Ovary (tissue), 9 donors: ENCODE results near the gene TTPAL. TPM values are rescaled to one million over a fixed set of nuclear protein-coding genes. Genes with fewer than 3 reads are reported as not detected.
A peak's percentile ranks its signal among the peaks of the same experiment; 100 is the strongest.

Experiments
- DNase-seq, 5 donors: peaks; one replicate each; pipeline ENCODE4 v3.0.0-alpha.2; 2019 to 2020
- H3K27ac ChIP-seq, 2 donors: fragments of 200-600 bp; one replicate each; pipeline versions ENCODE4 v1.5.1 to v1.8.0; 2019 to 2022
- H3K27me3 ChIP-seq: fragments of 200-600 bp; one replicate; pipeline ENCODE4 v1.8.0; 2022
- H3K36me3 ChIP-seq: fragments of 200-600 bp; sonication (generic); one replicate; pipeline ENCODE4 v1.5.1; 2019
- H3K4me1 ChIP-seq: one replicate; pipeline ENCODE4 v1.8.1; 2013; ENCODE audit warnings: mild to moderate bottlenecking, moderate library complexity; ENCODE audit not compliant: insufficient read depth
- H3K4me3 ChIP-seq: fragments of 200-600 bp; sonication (generic); one replicate; pipeline ENCODE4 v1.5.1; 2017
- H3K9me3 ChIP-seq, 2 donors: fragments of 200-600 bp in 1 of 2; sonication (generic) in 1 of 2; one replicate each; pipeline versions ENCODE4 v1.5.1 to v1.8.1; 2013 to 2019; ENCODE audit warnings: mild to moderate bottlenecking in 1 of 2, moderate library complexity in 1 of 2
- EP300 ChIP-seq: sonication (generic); formaldehyde crosslinking; IDR thresholded peaks from one replicate; pipeline ENCODE4 v1.6.1; 2017; ENCODE audit warnings: antibody characterized with exemption
- POLR2A ChIP-seq: fragments of 450-650 bp; IDR thresholded peaks from one replicate; pipeline ENCODE4 v1.6.1; 2017; ENCODE audit warnings: antibody characterized with exemption, mild to moderate bottlenecking, moderate library complexity
- WGBS, 3 donors: extraction: QIAGEN DNeasy Blood & Tissue Kit in 1 of 3; methylation state at CpG; one replicate each; pipeline versions ENCODE4 v1.1.5 to v1.1.7; 2013 to 2017; 5-methylcytosine and 5-hydroxymethylcytosine counted together
- intact Hi-C, 4 donors: fragments of 100-400 bp; cut with DNase I; formaldehyde crosslinking; loops; one replicate each; pipeline versions ENCODE4 v1.11.0 to v1.15.1; 2022 to 2023
- polyA plus RNA-seq, 2 donors: library from polyadenylated mRNA; stranded (reverse); fragments of 200-250 nt in 1 of 2; fragments of 350-450 nt in 1 of 2; fragmentation: Illumina TruSeq in 1 of 2; extraction: RNeasy Lipid Tissue Mini Kit (QIAGEN cat#74804) in 1 of 2; gene quantifications; one replicate each; pipeline ENCODE4 v1.2.3, GENCODE V29; 2013 to 2014
- total RNA-seq, 7 donors: library from RNA; depleted of rRNA in 2 of 7; stranded (reverse); fragments of >200 nt in 2 of 7; fragmentation: NEBNext Ultra II Directional in 3 of 7; extraction: Animal tissue kit (Norgen Biotek cat#: 25700) in 3 of 7; gene quantifications; one replicate each; pipeline versions ENCODE4 v1.1.0 to v1.2.4, GENCODE V29; 2016 to 2023
- TF ChIP-seq, protein P1 (sequence below), 3 donors: fragments of 450-650 bp in 2 of 3; fragments of 200-600 bp in 1 of 3; IDR thresholded peaks; one replicate each; pipeline versions ENCODE4 v1.5.1 to v1.8.0; 2016 to 2022; ENCODE audit warnings: antibody characterized with exemption in 3 of 3, mild to moderate bottlenecking in 1 of 3
- donor health status: DM: no; HTN: no; CAD: no; lungs with moderate emphysema.
- donor health status: DM: no; HTN: no; CAD: no.
- donor health status: Bipolar disorder and iron deficiency.
- donor health status: DM: yes; HTN: yes; CAD: no.
- donor health status: DM: no; HTN: no; CAD: no.
- donor health status: DM: yes; HTN: yes; CAD: no.

TTPAL gene
- total and polyA plus RNA-seq, 9 donors, result 3.1 to 25.1 (median 10.9) TPM

DNA sequence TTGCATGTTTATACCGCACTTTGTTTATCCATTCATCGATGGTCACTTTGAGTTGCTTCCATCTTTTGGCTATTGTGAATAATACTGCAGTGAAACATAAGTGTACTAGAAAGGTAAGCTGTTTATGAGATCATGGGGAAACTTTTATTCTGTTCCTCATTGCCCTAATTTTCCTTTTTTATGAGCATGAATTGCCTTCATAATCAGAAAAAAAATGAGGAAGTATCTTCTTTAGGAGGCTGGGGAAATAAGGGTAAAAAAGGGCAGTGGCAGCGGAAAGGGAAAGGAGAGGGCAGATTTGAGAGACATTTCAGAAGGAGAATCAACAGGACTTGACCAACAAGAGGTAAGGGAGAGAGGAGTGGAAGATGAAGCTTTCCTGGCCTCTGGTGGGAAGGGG is 60.5 kb downstream of the TTPAL start:
- intact Hi-C loops, result no loop called here
- H3K36me3 ChIP-seq, result no peaks in the 10 kb centered on the region
- 95 to 96% (median 96%) methylated on average over 3 of the region's 3 CpGs for WGBS, 3 donors
- H3K4me3 ChIP-seq, result no peak overlapping the region
- H3K27me3 ChIP-seq, result no peaks in the 10 kb centered on the region
- peaks cover 4% of the 10 kb centered on the region for H3K4me1 ChIP-seq
- no peak for DNase-seq
- TF ChIP-seq POLR2A, result no peak
- TF ChIP-seq, protein P1, sequence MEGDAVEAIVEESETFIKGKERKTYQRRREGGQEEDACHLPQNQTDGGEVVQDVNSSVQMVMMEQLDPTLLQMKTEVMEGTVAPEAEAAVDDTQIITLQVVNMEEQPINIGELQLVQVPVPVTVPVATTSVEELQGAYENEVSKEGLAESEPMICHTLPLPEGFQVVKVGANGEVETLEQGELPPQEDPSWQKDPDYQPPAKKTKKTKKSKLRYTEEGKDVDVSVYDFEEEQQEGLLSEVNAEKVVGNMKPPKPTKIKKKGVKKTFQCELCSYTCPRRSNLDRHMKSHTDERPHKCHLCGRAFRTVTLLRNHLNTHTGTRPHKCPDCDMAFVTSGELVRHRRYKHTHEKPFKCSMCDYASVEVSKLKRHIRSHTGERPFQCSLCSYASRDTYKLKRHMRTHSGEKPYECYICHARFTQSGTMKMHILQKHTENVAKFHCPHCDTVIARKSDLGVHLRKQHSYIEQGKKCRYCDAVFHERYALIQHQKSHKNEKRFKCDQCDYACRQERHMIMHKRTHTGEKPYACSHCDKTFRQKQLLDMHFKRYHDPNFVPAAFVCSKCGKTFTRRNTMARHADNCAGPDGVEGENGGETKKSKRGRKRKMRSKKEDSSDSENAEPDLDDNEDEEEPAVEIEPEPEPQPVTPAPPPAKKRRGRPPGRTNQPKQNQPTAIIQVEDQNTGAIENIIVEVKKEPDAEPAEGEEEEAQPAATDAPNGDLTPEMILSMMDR (IDR thresholded peaks at IDR 0.05), result no peak
- TF ChIP-seq EP300, result no peak
- no peak overlapping the region for H3K27ac ChIP-seq
- no peaks in the 10 kb centered on the region for H3K9me3 ChIP-seq

DNA sequence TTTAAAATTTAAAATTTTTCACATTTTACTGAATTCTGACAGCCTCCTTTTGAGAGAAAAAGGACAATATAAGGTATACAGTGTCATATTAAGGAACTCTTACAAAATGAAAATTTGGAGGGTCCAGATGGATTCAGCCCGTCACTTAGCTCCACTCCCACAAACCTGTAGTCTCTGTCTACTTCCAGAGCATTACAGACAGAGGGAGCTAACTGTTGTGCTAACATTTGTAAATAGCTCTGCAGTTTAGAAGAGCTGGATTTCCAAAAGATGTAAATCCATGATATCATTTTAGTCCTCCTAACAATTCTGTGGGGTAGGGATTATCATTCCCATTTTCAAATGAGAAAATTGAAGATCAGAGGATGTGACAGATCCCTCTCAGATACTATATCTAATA is 62.3 kb downstream of the TTPAL start:
- no peaks in the 10 kb centered on the region for H3K9me3 ChIP-seq
- no peak for TF ChIP-seq EP300
- TF ChIP-seq, protein P1 (IDR thresholded peaks at IDR 0.05), result no peak
- no peak for TF ChIP-seq POLR2A
- no peak for DNase-seq
- intact Hi-C loops, result no loop called here
- H3K27me3 ChIP-seq, result no peaks in the 10 kb centered on the region
- H3K36me3 ChIP-seq, result no peaks in the 10 kb centered on the region
- no peak overlapping the region for H3K4me3 ChIP-seq
- 47 to 66% (median 57%) methylated on average over 1 of the region's 1 CpG for WGBS, 3 donors
- no peak overlapping the region for H3K27ac ChIP-seq
- peaks cover 2% of the 10 kb centered on the region for H3K4me1 ChIP-seq

DNA sequence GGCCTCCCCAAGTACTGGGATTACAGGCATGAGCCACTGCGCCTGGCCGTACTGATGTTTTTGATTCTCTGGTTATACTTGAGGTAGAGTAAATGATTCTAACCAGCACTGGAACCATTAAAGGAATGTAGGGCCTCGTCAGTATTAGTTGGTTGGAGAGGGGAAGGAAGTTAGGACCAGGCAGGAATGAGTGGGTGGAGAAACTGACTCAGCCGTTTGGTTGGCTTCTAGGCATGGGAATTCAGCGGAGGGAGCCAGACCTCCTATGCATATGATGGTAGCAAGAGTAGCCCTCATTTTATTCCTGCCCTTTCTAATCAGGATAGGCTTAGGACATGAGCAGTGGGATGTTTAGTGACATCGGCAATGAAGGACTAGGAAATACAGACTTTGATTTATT is 65.2 kb downstream of the TTPAL start:
- WGBS, 3 donors, result 63 to 74% (median 67%) methylated on average over 6 of the region's 6 CpGs
- H3K27me3 ChIP-seq, result no peaks in the 10 kb centered on the region
- H3K36me3 ChIP-seq, result no peaks in the 10 kb centered on the region
- peaks cover 2% of the 10 kb centered on the region for H3K4me1 ChIP-seq
- H3K9me3 ChIP-seq, result no peaks in the 10 kb centered on the region
- intact Hi-C loops, result loop anchor here in 1 of 4 donors (10.0 kb wide), 1 partner anchor 64 kb away; no protein-coding TSS in a partner anchor
- no peak for DNase-seq
- TF ChIP-seq POLR2A (no peak), EP300 (no peak)
- TF ChIP-seq, protein P1 (IDR thresholded peaks at IDR 0.05), result no peak
- H3K4me3 ChIP-seq, result no peak overlapping the region
- H3K27ac ChIP-seq, result no peak overlapping the region

DNA sequence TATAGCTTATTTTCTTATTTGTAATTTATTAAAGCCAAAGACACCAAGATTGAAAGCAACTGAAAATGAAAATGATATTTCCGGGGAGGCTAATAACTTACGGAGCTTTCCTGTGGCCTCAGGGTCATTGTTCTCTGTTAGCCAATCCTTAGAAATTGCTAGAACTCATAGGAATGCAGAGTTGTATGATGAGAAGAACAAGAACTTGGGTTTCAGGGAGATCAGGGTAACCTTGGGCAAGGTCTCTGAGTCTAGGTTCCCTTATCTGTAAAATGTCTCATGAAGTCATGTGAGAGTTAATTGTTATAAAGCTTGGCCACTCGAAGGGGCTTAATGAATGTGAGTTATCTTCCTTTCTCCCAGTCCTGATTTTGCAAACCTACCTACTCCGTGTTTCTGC is 66.3 kb downstream of the TTPAL start:
- 20 to 26% (median 25%) methylated on average over 4 of the region's 4 CpGs for WGBS, 3 donors
- TF ChIP-seq, protein P1 (IDR thresholded peaks at IDR 0.05), result no peak
- no peak for TF ChIP-seq EP300
- TF ChIP-seq POLR2A, result no peak
- Histone ChIP-seq H3K4me3 (no peak overlapping the region), H3K36me3 (no peaks in the 10 kb centered on the region), H3K9me3 (no peaks in the 10 kb centered on the region), H3K4me1 (peaks cover 2% of the 10 kb centered on the region), H3K27me3 (no peaks in the 10 kb centered on the region), H3K27ac (peak overlapping the region in 1 of 2 donors; percentile 23)
- intact Hi-C loops, result loop anchor here in 1 of 4 donors (10.0 kb wide), 1 partner anchor 63 kb away; no protein-coding TSS in a partner anchor
- no peak for DNase-seq
